Activated T-cell treated with anti-CD3 and anti-CD28 coated beads, Interleukin-2, amount 50 U/mL, for 72 hours (primary cell): ENCODE data around the gene C12orf50. TPM values are rescaled to one million over a fixed set of nuclear protein-coding genes. Genes with fewer than 3 reads are reported as not detected.
"Not testable (repeated sequence)": the region's sequence is repeated elsewhere in the genome, so short reads cannot be mapped to it uniquely, and the experiment has no call there.

Experiments
- ATAC-seq, 2 donors: fragments of 150-1000 bp; cut with Tn5 transposase; replicated peaks in 1 of 2; 2 replicates each; pipeline ENCODE4 v1.10.0; 2021; ENCODE audit warnings: moderate library complexity in 2 of 2, mild to moderate bottlenecking in 1 of 2
- DNase-seq, 2 donors: peaks; one replicate each; pipeline ENCODE4 v3.0.0; 2021 to 2022; ENCODE audit warnings: mixed read lengths in 1 of 2
- H3K27ac Mint-ChIP-seq: one replicate; pipeline ENCODE4 v1.8.0; 2022; ENCODE audit warnings: mild to moderate bottlenecking, moderate library complexity, mixed read lengths
- H3K27me3 Mint-ChIP-seq: one replicate; pipeline ENCODE4 v1.8.0; 2022; ENCODE audit warnings: low read depth, mixed read lengths
- H3K36me3 Mint-ChIP-seq, 2 donors: one replicate each; pipeline ENCODE4 v1.8.0; 2022; ENCODE audit warnings: mixed read lengths in 2 of 2, mild to moderate bottlenecking in 1 of 2; ENCODE audit not compliant: insufficient read depth in 2 of 2
- H3K4me1 Mint-ChIP-seq: one replicate; pipeline ENCODE4 v1.8.0; 2022; ENCODE audit warnings: low read depth, mixed read lengths
- H3K4me3 Mint-ChIP-seq, 2 donors: one replicate each; pipeline ENCODE4 v1.8.0; 2022; ENCODE audit warnings: mild to moderate bottlenecking in 2 of 2, mixed read lengths in 2 of 2, moderate library complexity in 2 of 2
- H3K9me3 Mint-ChIP-seq, 2 donors: one replicate each; pipeline ENCODE4 v1.8.0; 2022; ENCODE audit warnings: mixed read lengths in 2 of 2
- total RNA-seq, 2 donors: library from RNA; stranded (reverse); gene quantifications; one replicate each; pipeline ENCODE4 v1.2.3, GENCODE V29; 2022

Gene C12orf50
- total RNA-seq, 2 donors from 2014 or later: 0.12 to 0.36 TPM

DNA sequence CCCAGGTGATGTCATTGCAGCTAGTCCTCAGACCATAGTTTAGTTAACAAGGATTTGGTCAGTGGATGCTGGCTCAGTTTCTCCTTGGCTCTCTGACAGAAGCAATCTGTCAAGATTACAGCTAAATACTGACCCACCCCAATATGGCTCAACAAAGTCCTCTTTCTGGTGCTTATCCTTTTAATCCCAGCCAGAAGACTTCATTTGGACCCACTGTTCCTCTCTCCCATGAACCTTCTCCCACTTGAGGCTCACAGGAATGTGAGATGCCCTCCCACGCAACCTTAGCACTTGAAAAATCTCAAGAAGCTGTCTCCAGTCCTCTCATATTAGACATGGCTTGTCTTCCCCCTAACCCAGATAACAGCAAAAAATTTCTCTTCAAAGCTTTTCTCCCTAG lies 47.7 kb downstream of the C12orf50 start:
- no peaks in the 10 kb centered on the region for H3K36me3 Mint-ChIP-seq
- H3K9me3 Mint-ChIP-seq: no peaks in the 10 kb centered on the region
- H3K4me3 Mint-ChIP-seq: no peak overlapping the region
- ATAC-seq: no peak
- DNase-seq: no peak
- peaks cover 7% of the 10 kb centered on the region for H3K27me3 Mint-ChIP-seq
- H3K27ac Mint-ChIP-seq: no peak overlapping the region
- no peaks in the 10 kb centered on the region for H3K4me1 Mint-ChIP-seq

DNA sequence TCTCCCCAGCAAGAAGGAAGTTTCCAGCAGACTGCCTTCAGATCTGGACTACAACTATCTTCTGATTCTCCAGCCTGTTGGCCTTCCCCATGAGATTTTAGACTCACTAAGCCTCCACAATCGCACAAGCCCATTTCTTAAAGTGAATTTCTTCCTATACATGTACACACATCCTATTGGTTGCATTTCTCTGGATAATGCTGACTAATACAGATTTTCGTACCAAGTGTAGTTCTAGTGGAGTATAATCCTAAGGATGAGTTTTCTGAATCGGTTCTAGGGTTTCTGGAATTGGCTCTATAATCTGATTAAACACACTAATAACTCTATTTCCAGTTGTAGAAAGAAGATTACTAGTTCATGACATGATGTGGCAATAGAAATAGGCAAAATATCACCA lies 53.3 kb downstream of the C12orf50 start:
- peaks cover 8 to 11% of the 10 kb centered on the region in 2 donors for H3K9me3 Mint-ChIP-seq
- ATAC-seq (no peak), DNase-seq (no peak)
- H3K4me3 Mint-ChIP-seq: no peak overlapping the region
- no peaks in the 10 kb centered on the region for H3K27me3 Mint-ChIP-seq
- H3K4me1 Mint-ChIP-seq: no peaks in the 10 kb centered on the region
- peaks cover 0 to 1% of the 10 kb centered on the region in 2 donors for H3K36me3 Mint-ChIP-seq
- H3K27ac Mint-ChIP-seq: no peak overlapping the region

DNA sequence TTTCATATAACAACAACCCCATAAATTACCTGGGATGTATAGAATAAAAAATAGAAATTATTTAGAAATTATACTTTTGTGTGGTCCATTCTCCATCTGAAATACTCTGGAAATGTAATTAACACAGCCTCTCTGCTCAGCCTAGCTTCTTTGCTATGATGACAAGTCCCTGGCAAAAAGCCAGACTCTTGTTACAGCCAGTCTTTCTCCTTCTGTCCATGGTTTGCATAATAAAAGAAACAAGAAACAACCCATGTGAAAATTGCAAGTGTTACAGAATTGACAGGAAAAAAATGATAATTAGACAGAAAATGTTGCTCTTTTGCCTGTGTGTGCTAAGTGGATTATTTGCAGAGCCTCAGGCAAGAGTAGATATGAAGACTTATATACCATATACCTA lies 61.3 kb downstream of the C12orf50 start:
- Mint-ChIP-seq H3K36me3 (no peaks in the 10 kb centered on the region), H3K27ac (no peak overlapping the region), H3K4me3 (no peak overlapping the region), H3K9me3 (peaks cover 1 to 2% of the 10 kb centered on the region in 2 donors), H3K27me3 (no peaks in the 10 kb centered on the region), H3K4me1 (no peaks in the 10 kb centered on the region)
- ATAC-seq (no peak), DNase-seq (no peak)

DNA sequence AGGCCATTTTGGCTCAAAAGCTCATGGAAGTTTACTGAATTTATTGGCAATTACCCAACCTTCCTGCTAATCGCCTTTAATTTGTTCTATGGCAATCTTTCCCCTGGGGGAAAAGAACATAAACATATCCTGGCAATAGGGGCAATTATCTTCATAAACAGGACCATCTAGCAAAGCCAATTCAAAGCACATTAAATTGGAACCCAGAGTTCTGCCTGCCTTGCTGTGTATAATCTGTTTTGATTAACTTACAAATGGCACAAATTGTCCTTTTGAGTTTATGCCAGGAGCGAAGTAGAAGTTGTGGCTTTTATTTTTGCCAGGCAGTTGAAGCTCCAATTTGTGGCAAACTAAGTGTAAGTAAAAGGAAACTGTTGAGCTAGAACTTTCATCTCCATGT lies 68.6 kb downstream of the C12orf50 start:
- Mint-ChIP-seq H3K9me3 (no peaks in the 10 kb centered on the region), H3K36me3 (no peaks in the 10 kb centered on the region), H3K27me3 (no peaks in the 10 kb centered on the region), H3K27ac (no peak overlapping the region), H3K4me1 (no peaks in the 10 kb centered on the region), H3K4me3 (no peak overlapping the region)
- no peak for ATAC-seq
- no peak for DNase-seq

DNA sequence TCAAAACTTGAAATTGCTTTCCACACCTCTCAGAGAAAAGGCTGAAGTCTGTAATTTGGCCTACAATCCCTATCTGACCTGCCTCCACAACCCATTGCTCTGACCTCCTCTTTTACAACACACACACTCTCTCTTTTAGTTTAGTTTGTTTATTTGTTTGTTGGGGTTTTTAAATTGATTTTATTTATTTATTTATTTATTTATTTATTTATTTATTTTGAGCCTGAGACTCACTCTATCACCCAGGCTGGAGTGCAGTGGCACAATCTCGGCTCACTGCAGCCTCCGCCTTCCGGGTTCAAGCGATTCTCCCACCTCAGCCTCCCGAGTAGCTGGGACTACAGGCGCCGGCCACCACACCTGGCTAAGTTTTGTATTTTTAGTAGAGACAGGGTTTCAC lies 75.2 kb downstream of the C12orf50 start:
- DNase-seq, H3K9me3 Mint-ChIP-seq, H3K4me1 Mint-ChIP-seq, H3K36me3 Mint-ChIP-seq, H3K4me3 Mint-ChIP-seq, H3K27me3 Mint-ChIP-seq, H3K27ac Mint-ChIP-seq, ATAC-seq: not testable (repeated sequence)

DNA sequence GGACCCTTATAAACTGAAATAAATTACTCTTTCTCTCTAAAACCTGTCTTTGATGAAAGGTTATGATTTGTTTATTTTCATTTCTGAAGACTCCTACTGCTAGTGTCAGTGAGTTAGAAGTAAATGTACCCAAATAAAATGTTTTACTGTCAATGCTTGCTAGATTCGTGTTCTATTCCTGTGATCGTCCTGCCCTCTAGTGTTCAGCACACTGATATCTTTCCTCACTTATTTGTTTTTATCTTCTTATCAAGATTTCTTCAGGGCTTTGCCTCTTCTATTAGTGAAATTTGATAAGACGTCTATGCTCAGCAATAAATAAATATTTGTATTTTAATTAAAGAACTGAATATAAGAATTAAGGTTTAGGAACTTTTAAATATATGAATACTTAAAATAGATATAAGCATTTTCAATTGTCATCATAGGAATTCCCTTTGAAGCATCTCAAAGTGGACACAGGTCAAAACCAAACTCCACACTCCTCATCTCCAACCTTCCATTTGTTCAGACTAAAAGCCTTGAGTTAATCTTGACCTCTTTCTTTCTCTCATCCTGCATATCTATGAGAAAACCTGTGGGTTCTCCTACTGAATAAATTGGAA lies 75.8 kb downstream of the C12orf50 start:
- DNase-seq (no peak), ATAC-seq (no peak)
- H3K27me3 Mint-ChIP-seq: no peaks in the 10 kb centered on the region
- H3K9me3 Mint-ChIP-seq: peaks cover 1 to 3% of the 10 kb centered on the region in 2 donors
- H3K4me3 Mint-ChIP-seq: no peak overlapping the region
- no peaks in the 10 kb centered on the region for H3K4me1 Mint-ChIP-seq
- H3K27ac Mint-ChIP-seq: no peak overlapping the region
- H3K36me3 Mint-ChIP-seq: no peaks in the 10 kb centered on the region

DNA sequence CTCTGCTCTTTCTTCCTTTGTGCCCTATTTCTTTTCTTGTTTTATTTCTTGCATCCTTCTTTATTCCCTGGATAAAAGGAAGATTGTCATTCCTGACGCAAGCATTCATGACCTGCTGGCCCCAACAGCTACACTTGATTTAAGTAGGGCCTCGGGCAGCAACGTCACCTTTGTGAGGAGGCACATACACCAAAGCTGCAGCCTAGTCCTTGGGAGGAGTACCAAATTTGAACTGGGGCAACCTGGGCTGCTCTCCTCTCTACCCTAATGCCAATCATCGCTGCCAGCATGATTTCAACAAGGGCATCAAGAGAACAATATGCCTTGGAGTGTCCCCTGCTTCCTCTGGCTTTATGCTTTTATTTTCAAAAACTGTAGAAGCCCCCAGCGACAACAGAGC lies 76.4 kb downstream of the C12orf50 start:
- no peaks in the 10 kb centered on the region for H3K27me3 Mint-ChIP-seq

DNA sequence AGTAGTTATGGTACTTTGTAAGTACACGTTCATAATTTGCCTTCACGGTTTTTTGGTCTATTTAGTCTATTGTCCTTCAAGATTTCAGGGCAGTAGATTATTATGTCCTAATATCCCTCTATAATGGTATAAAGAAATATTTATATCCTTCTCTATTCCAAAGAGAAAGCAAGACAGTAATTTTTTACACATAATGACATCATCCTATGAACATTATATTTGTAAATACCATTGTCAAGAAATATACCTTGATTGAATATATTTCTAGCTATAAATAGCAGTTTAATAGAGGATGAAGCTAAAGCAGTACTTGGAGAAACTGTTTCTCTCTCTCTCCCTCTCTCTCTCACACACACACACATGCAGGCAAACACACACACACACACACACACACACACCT lies 77.0 kb downstream of the C12orf50 start:
- Mint-ChIP-seq H3K9me3 (peaks cover 1 to 3% of the 10 kb centered on the region in 2 donors), H3K27me3 (no peaks in the 10 kb centered on the region), H3K4me1 (no peaks in the 10 kb centered on the region), H3K27ac (no peak overlapping the region), H3K4me3 (no peak overlapping the region), H3K36me3 (no peaks in the 10 kb centered on the region)
- no peak for DNase-seq
- no peak for ATAC-seq

More for the DNA sequence above, 76.4 kb downstream of the C12orf50 start:
- Mint-ChIP-seq H3K9me3 (peaks cover 1 to 3% of the 10 kb centered on the region in 2 donors), H3K27ac (no peak overlapping the region), H3K4me3 (no peak overlapping the region), H3K36me3 (no peaks in the 10 kb centered on the region), H3K4me1 (no peaks in the 10 kb centered on the region)
- DNase-seq (no peak), ATAC-seq (no peak)

DNA sequence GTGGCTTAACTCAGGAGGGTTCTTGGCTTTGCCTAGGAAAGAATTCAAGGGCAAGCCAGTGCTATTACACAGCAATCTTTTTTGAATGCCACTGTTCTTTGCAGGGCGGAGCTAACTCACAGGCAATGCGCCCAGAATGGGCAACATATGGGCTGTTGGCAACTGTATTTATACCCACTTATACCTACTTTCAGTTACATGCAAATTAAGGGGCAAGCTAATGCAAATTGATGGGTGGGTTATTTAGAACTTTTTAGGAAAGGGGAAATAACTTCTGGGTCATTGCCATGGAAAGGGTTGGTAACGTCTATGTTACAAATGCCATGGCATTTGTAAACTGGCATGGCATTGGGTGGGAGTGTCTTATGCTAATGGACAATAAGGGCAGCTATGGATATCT lies 85.4 kb downstream of the C12orf50 start:
- H3K27ac Mint-ChIP-seq: no peak overlapping the region

DNA sequence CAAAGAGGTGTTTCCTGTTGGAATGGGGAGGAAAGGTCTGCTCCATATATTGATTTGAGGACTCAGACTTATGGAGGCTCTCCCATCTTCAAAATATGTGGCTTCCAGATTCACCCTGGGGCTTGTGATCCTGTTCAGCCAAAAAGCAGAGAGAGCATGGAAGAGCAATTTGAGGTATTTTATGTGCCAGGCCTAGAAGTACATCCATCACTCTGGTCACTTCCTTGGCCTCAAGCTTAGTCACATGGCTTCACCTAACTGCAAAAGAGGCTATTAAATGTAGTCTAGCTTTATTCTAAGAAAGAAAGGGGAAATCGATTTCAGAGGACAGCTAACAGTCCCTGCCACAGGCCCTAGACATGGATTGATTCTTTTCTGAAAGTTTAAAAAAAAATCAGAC lies 86.2 kb downstream of the C12orf50 start:
- Mint-ChIP-seq H3K27ac (no peak overlapping the region), H3K27me3 (no peaks in the 10 kb centered on the region), H3K4me3 (no peak overlapping the region), H3K36me3 (no peaks in the 10 kb centered on the region), H3K4me1 (no peaks in the 10 kb centered on the region), H3K9me3 (no peaks in the 10 kb centered on the region)
- no peak for ATAC-seq
- no peak for DNase-seq

More for the DNA sequence above, 85.4 kb downstream of the C12orf50 start:
- Mint-ChIP-seq H3K27me3 (no peaks in the 10 kb centered on the region), H3K36me3 (no peaks in the 10 kb centered on the region), H3K4me3 (no peak overlapping the region), H3K9me3 (no peaks in the 10 kb centered on the region), H3K4me1 (no peaks in the 10 kb centered on the region)
- ATAC-seq: no peak
- no peak for DNase-seq

DNA sequence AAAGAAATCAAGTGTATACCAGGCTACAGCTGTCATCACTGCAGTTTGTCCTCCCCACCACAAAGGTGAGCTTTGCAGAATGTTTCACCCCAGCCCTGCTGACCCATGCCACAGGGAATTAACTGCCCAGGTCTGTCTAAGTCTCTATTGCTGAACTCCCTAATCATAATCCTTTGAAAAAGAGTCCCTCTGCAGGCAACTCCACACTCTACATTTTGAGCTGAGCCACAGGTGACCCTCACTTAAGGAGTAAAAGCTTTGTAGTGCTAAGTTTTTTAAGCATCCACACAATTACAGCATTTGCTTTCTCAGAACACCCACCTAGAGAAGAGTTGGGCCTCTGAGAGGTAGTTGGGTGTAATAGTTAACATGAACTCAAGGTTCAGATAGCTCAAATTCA lies 90.0 kb downstream of the C12orf50 start:
- Mint-ChIP-seq H3K4me1 (no peaks in the 10 kb centered on the region), H3K9me3 (peaks cover 0 to 2% of the 10 kb centered on the region in 2 donors), H3K36me3 (no peaks in the 10 kb centered on the region), H3K4me3 (no peak overlapping the region), H3K27ac (no peak overlapping the region), H3K27me3 (no peaks in the 10 kb centered on the region)
- ATAC-seq (no peak), DNase-seq (no peak)

DNA sequence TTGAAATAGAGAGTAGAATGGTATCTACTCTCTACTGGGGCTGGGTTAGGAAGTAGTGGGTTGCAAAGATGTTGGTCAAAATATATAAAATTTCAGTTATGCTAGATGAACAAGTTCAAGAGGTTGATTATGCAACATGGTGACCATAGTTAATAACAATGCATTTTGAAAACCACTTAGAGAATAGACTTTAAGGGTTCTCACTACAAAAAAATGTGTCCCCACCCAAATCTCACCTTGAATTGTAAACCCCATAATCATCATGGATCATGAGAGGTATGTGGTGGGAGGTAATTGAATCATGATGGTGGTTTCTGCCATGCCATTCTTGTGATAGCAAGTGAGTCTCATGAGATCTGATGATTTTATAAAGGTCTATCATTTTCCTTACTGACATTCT lies 94.0 kb downstream of the C12orf50 start:
- DNase-seq: no peak
- Mint-ChIP-seq H3K27ac (no peak overlapping the region), H3K4me1 (no peaks in the 10 kb centered on the region), H3K36me3 (no peaks in the 10 kb centered on the region), H3K27me3 (no peaks in the 10 kb centered on the region), H3K4me3 (no peak overlapping the region), H3K9me3 (peaks cover 0 to 2% of the 10 kb centered on the region in 2 donors)
- ATAC-seq: no peak

DNA sequence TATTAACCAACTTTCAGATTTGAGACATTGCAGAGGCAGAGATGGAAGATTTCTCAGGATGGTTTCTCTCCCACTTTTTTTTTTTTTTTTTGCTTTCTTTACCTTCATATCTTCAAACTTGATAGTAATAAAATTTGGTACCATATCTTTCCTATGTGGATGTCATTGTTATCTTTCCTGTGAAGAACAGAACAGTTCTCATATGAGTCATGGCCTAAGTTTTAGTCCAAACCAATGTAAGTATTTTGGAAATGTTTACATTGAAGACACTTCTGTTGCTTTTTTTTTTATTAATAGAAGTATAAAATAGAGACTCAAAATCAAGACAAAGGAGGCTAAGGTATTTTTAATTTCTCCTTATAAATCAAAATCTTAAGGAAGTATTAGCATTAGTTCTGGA lies 95.2 kb downstream of the C12orf50 start:
- Mint-ChIP-seq H3K4me3 (no peak overlapping the region), H3K27ac (no peak overlapping the region), H3K9me3 (peaks cover 0 to 2% of the 10 kb centered on the region in 2 donors), H3K36me3 (no peaks in the 10 kb centered on the region), H3K4me1 (no peaks in the 10 kb centered on the region), H3K27me3 (no peaks in the 10 kb centered on the region)
- ATAC-seq (no peak), DNase-seq (no peak)

DNA sequence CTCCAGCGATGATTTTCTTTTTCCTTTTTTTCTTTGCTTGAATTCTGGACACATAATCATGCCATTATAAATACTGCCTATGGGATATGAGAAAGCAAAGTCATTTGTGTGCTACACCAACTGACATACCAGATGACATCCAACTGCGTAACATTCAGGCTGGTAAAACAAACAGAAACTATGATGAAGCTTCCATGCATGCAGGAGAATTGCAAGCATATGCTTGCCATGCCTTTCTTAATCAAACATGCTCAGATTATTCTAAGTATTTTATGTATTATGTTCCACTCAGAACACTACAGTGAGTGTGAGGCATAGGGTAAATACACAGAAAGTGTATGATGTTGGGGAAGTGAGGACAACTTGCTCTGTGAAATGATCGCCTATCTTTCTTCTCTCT lies 97.4 kb downstream of the C12orf50 start:
- no peaks in the 10 kb centered on the region for H3K27me3 Mint-ChIP-seq
- ATAC-seq (no peak), DNase-seq (no peak)
- peaks cover 0 to 2% of the 10 kb centered on the region in 2 donors for H3K9me3 Mint-ChIP-seq
- no peak overlapping the region for H3K27ac Mint-ChIP-seq
- no peaks in the 10 kb centered on the region for H3K36me3 Mint-ChIP-seq
- no peak overlapping the region for H3K4me3 Mint-ChIP-seq
- H3K4me1 Mint-ChIP-seq: no peaks in the 10 kb centered on the region
